Endothelial cell of umbilical vein (primary cell): Measurements from ENCODE around the gene CDC37L1. TPM values are rescaled to one million over a fixed set of nuclear protein-coding genes. Genes with fewer than 3 reads are reported as not detected.

Experiments
- BruUV-seq: library from RNA; stranded (reverse); fragments of 400-500 nt; replicated peaks from 2 replicates; lab custom pipeline; 2021; lab: Mats Ljungman, UMichigan
- CTCF ChIA-PET: fragments of 300-600, 350-600 bp; sonication (Branson Sonifier 250); formaldehyde crosslinking; loops from one replicate; lab custom pipeline; 2021; ENCODE audit warnings: antibody characterized with exemption, inconsistent platforms; lab: Charles Lee
- POLR2A ChIA-PET: fragments of 300-600, 350-600 bp; sonication (Branson Sonifier 250); formaldehyde crosslinking; loops from one replicate; lab custom pipeline; 2021; ENCODE audit warnings: antibody characterized with exemption, inconsistent platforms; lab: Charles Lee
- DNase-seq: peaks from one replicate; pipeline ENCODE4 v3.0.0-alpha.2; 2011; ENCODE audit warnings: low read depth, low spot score
- FAIRE-seq: peaks from 2 replicates; lab custom pipeline; 2011; peaks lifted over from hg19 to GRCh38; lab: Jason Lieb, UNC
- H2AFZ ChIP-seq: 2 replicates; pipeline ENCODE4 v1.6.0; 2012; ENCODE audit warnings: low read depth, low read length, control low read depth, inconsistent platforms
- H3K27ac ChIP-seq: 2 replicates; pipeline ENCODE4 v1.5.1; 2011; ENCODE audit warnings: low read depth, mild to moderate bottlenecking, control low read depth, low read length, moderate library complexity; ENCODE audit not compliant: insufficient read depth
- H3K27me3 ChIP-seq, 2 experiments: 2 replicates each; pipeline versions ENCODE4 v1.6.0 to v1.6.1; 2011; ENCODE audit warnings: low read length in 2 of 2, mixed read lengths in 1 of 2; ENCODE audit not compliant: control insufficient read depth in 2 of 2, insufficient read depth in 2 of 2
- H3K36me3 ChIP-seq, 2 experiments: 2 replicates in 1 of 2; 3 replicates in 1 of 2; pipeline ENCODE4 v1.5.1; 2011; ENCODE audit warnings: low read length in 2 of 2, mild to moderate bottlenecking in 1 of 2, moderate library complexity in 1 of 2; ENCODE audit not compliant: control insufficient read depth in 2 of 2, insufficient read depth in 2 of 2; ENCODE audit errors: extremely low read depth in 1 of 2
- H3K4me1 ChIP-seq: 3 replicates; pipeline ENCODE4 v1.5.1; 2011; ENCODE audit warnings: mild to moderate bottlenecking, low read length; ENCODE audit not compliant: control insufficient read depth, insufficient read depth; ENCODE audit errors: extremely low read depth
- H3K4me2 ChIP-seq: 2 replicates; pipeline ENCODE4 v1.6.1; 2011; ENCODE audit warnings: low read length, control low read depth, mixed read lengths; ENCODE audit not compliant: insufficient read depth
- H3K4me3 ChIP-seq, 3 experiments: fragments of 200-600 bp in 1 of 3; sonication (generic), shearing (Covaris generic) in 1 of 3; replicated peaks in 1 of 3; 2 replicates each; pipeline ENCODE4 v1.5.1; 2011 to 2016; ENCODE audit warnings: control low read depth in 3 of 3, low read length in 3 of 3, mild to moderate bottlenecking in 2 of 3, inconsistent platforms in 1 of 3, low read depth in 1 of 3, moderate library complexity in 1 of 3; ENCODE audit not compliant: insufficient read depth in 1 of 3
- H3K79me2 ChIP-seq: 2 replicates; pipeline ENCODE4 v1.6.0; 2012; ENCODE audit warnings: low read length, inconsistent platforms; ENCODE audit not compliant: control insufficient read depth, insufficient read depth
- H3K9ac ChIP-seq: replicated peaks from 2 replicates; pipeline ENCODE3; 2011; ENCODE audit warnings: low read length, control low read depth; ENCODE audit not compliant: insufficient read depth; ENCODE audit errors: extremely low read depth
- H3K9me1 ChIP-seq: replicated peaks from 3 replicates; pipeline ENCODE4 v1.6.0; 2011; ENCODE audit warnings: mild to moderate bottlenecking, low read length; ENCODE audit not compliant: control insufficient read depth, insufficient read depth; ENCODE audit errors: extremely low read depth
- H3K9me3 ChIP-seq: replicated peaks from 2 replicates; pipeline ENCODE4 v1.5.1; 2012; ENCODE audit warnings: low read length, inconsistent platforms; ENCODE audit not compliant: control insufficient read depth, insufficient read depth
- H4K20me1 ChIP-seq: replicated peaks from 2 replicates; pipeline ENCODE3; 2011; ENCODE audit warnings: mild to moderate bottlenecking, low read length; ENCODE audit not compliant: control insufficient read depth, insufficient read depth; ENCODE audit errors: extremely low read depth
- CTCF ChIP-seq, 2 donors: IDR thresholded peaks; 1 replicate in 1 of 2; 2 replicates in 1 of 2; pipeline ENCODE4 v1.5.1; 2011; ENCODE audit warnings: low read length in 2 of 2, mild to moderate bottlenecking in 2 of 2, moderate library complexity in 2 of 2, control low read depth in 1 of 2, inconsistent platforms in 1 of 2, low read depth in 1 of 2; ENCODE audit not compliant: insufficient read depth in 1 of 2; ENCODE audit errors: extremely low read depth in 1 of 2
- EZH2 ChIP-seq: IDR thresholded peaks from 2 replicates; pipeline ENCODE4 v1.6.1; 2012; ENCODE audit warnings: borderline replicate concordance, low read depth, mild to moderate bottlenecking, moderate library complexity, low read length, inconsistent platforms; ENCODE audit not compliant: severe bottlenecking
- FOS ChIP-seq: IDR thresholded peaks from 2 replicates; pipeline ENCODE4 v1.6.1; 2011; ENCODE audit warnings: mild to moderate bottlenecking, low read length, moderate library complexity, borderline replicate concordance; ENCODE audit not compliant: insufficient read depth
- GATA2 ChIP-seq: IDR thresholded peaks from 2 replicates; pipeline ENCODE4 v1.7.0; 2011; ENCODE audit warnings: low read depth, mild to moderate bottlenecking, moderate library complexity, mixed read lengths, low read length; ENCODE audit not compliant: insufficient read length, insufficient read depth
- JUN ChIP-seq: IDR thresholded peaks from 2 replicates; pipeline ENCODE4 v1.6.1; 2011; ENCODE audit warnings: borderline replicate concordance, low read depth; ENCODE audit not compliant: insufficient read length, insufficient read depth
- MAX ChIP-seq: IDR thresholded peaks from 2 replicates; pipeline ENCODE4 v1.6.1; 2011; ENCODE audit not compliant: insufficient read depth, insufficient read length
- MYC ChIP-seq: IDR thresholded peaks from one replicate; pipeline ENCODE4 v1.6.1; 2011; ENCODE audit warnings: mild to moderate bottlenecking, low read depth, low read length
- POLR2A ChIP-seq: IDR thresholded peaks from 2 replicates; pipeline ENCODE4 v1.6.1; 2012; ENCODE audit warnings: low read depth, mild to moderate bottlenecking, control low read depth, low read length
- POLR2AphosphoS5 ChIP-seq: IDR thresholded peaks from 2 replicates; pipeline ENCODE4 v1.6.1; 2012; ENCODE audit warnings: low read depth, mild to moderate bottlenecking, control low read depth, low read length, moderate library complexity; ENCODE audit not compliant: insufficient read depth
- dilution Hi-C: fragments of 300-500 bp; cut with MboI; formaldehyde crosslinking; loops from one replicate; pipeline ENCODE4 v1.15.0; 2019; ENCODE audit warnings: low sequenced_read_pairs; ENCODE audit not compliant: extremely low pct_ligation_motif_present
- intact Hi-C: fragments of 100-400 bp; cut with micrococcal nuclease; formaldehyde crosslinking; loops from one replicate; pipeline ENCODE4 v1.10.0; 2022
- polyA plus RNA-seq, 4 experiments: library from polyadenylated mRNA; depleted of rRNA in 3 of 4; stranded (reverse) in 3 of 4; unstranded in 1 of 4; fragments of >200 nt; gene quantifications; 2 replicates each; pipeline versions ENCODE4 v1.2.1 to v1.2.3, GENCODE V29; 2011 to 2012; ENCODE audit warnings: missing spikeins in 1 of 4
- total RNA-seq: library from RNA; stranded (reverse); gene quantifications from 2 replicates; pipeline ENCODE4 v1.2.3, GENCODE V29; 2021

CDC37L1 gene
- total and polyA plus RNA-seq, 2 donors (not counting 3 experiments of a cell fraction or from before 2014, with no cell fraction given): 2.6 to 6.8 TPM

DNA sequence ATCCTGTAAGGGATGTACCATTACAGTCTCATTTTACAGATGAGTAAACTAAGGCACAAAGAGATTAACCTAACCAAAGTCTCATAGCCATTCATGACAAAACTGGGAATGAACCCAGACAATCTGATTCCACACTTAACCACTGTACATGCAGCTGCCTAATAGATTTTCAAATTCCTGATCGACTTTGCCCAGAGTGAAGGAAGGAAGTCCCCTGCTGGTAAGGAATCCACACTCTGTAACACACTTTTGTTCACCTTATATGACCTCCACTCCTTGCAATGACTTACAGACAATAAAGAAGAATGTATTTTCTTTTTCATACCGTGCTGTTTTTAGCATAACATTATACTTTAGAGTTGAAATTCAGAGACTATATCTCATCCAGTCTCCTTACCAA is 48.5 kb upstream of the CDC37L1 start:
- Histone ChIP-seq H3K9me1 (no peaks in the 10 kb centered on the region), H3K4me1 (no peaks in the 10 kb centered on the region), H3K27me3 (no peaks in the 10 kb centered on the region), H3K4me3 (no peak overlapping the region), H3K9me3 (no peaks in the 10 kb centered on the region), H4K20me1 (no peaks in the 10 kb centered on the region), H3K27ac (no peak overlapping the region), H3K36me3 (no peaks in the 10 kb centered on the region), H3K4me2 (no peak overlapping the region), H3K79me2 (no peaks in the 10 kb centered on the region), H2AFZ (peak overlapping the region; percentile 11), H3K9ac (no peak overlapping the region)
- BruUV-seq: no TSS peak
- no peak for FAIRE-seq
- dilution Hi-C loops (no loop called here), intact Hi-C loops (no loop called here)
- CTCF ChIA-PET: no interaction called here
- POLR2A ChIA-PET: no interaction called here
- TF ChIP-seq CTCF (IDR thresholded peaks at IDR 0.05; ENCODE audit: extremely low read depth in 1 of 2, insufficient read depth in 1 of 2, low read depth in 1 of 2, low read length in 2 of 2) (no peak), EZH2 (no peak), FOS (no peak), GATA2 (no peak), POLR2A (no peak), MAX (no peak), MYC (no peak), JUN (no peak), POLR2AphosphoS5 (no peak)
- DNase-seq: peak; percentile 4
